H1 (cell line): Measurements from ENCODE around the gene MPND. TPM values are rescaled to one million over a fixed set of nuclear protein-coding genes. Genes with fewer than 3 reads are reported as not detected.

ENCODE experiments used
- CTCF ChIA-PET: fragments of 300-600 bp; sonication (Branson Sonifier 250); formaldehyde crosslinking; loops from one replicate; lab custom pipeline; 2021; ENCODE audit not compliant: partially characterized antibody; lab: Charles Lee
- POLR2A ChIA-PET: fragments of 300-600 bp; sonication (Branson Sonifier 250); formaldehyde crosslinking; loops from one replicate; lab custom pipeline; 2021; ENCODE audit warnings: inconsistent platforms; ENCODE audit not compliant: partially characterized antibody; lab: Charles Lee
- DNase-seq, 2 experiments: peaks; one replicate each; pipeline versions ENCODE4 v3.0.0 to v3.0.0-alpha.2; 2010 to 2022; ENCODE audit warnings: low spot score in 2 of 2, low read depth in 1 of 2, mixed read lengths in 1 of 2
- FAIRE-seq: peaks from 2 replicates; lab custom pipeline; 2011; peaks lifted over from hg19 to GRCh38; lab: Jason Lieb, UNC
- H2AFZ ChIP-seq: 2 replicates; pipeline ENCODE4 v1.8.1; 2012; ENCODE audit warnings: low read length, inconsistent platforms
- H2AK5ac ChIP-seq: 2 replicates; pipeline ENCODE4 v1.6.1; 2013; ENCODE audit warnings: low read depth, low read length
- H2BK120ac ChIP-seq: replicated peaks from 2 replicates; pipeline ENCODE3; 2013; ENCODE audit warnings: low read depth, low read length, inconsistent platforms
- H2BK12ac ChIP-seq: 2 replicates; pipeline ENCODE4 v1.6.1; 2013; ENCODE audit warnings: low read depth, low read length
- H2BK15ac ChIP-seq: 2 replicates; pipeline ENCODE4 v1.6.1; 2013; ENCODE audit warnings: low read length
- H2BK20ac ChIP-seq: 2 replicates; pipeline ENCODE4 v1.6.1; 2013; ENCODE audit warnings: low read length
- H2BK5ac ChIP-seq: 2 replicates; pipeline ENCODE4 v1.6.1; 2013; ENCODE audit warnings: low read depth, low read length
- H3K14ac ChIP-seq: 2 replicates; pipeline ENCODE4 v1.6.1; 2013; ENCODE audit warnings: inconsistent platforms; ENCODE audit not compliant: insufficient read length
- H3K18ac ChIP-seq: 2 replicates; pipeline ENCODE4 v1.6.1; 2013; ENCODE audit warnings: low read length; ENCODE audit errors: extremely low read depth
- H3K23ac ChIP-seq: 2 replicates; pipeline ENCODE4 v1.6.1; 2013; ENCODE audit warnings: inconsistent platforms; ENCODE audit not compliant: insufficient read length
- H3K23me2 ChIP-seq: 2 replicates; pipeline ENCODE4 v1.6.1; 2013; ENCODE audit warnings: low read depth, low read length
- H3K27ac ChIP-seq: 2 replicates; pipeline ENCODE4 v1.6.1; 2011; ENCODE audit warnings: low read depth, low read length, inconsistent platforms
- H3K27me3 ChIP-seq, 4 experiments: replicated peaks in 1 of 4; 1 replicate in 1 of 4; 2 replicates in 3 of 4; pipeline versions ENCODE4 v1.6.1 to v1.8.1; 2011 to 2013; ENCODE audit warnings: low read length in 3 of 4, mild to moderate bottlenecking in 3 of 4, inconsistent platforms in 2 of 4, mixed read lengths in 2 of 4, moderate library complexity in 1 of 4; ENCODE audit not compliant: control insufficient read depth in 3 of 4, insufficient read depth in 3 of 4; ENCODE audit errors: extremely low read depth in 1 of 4
- H3K36me3 ChIP-seq, 4 experiments: 2 replicates each; pipeline versions ENCODE4 v1.6.1 to v1.8.1; 2011 to 2013; ENCODE audit warnings: mild to moderate bottlenecking in 4 of 4, low read length in 3 of 4, moderate library complexity in 2 of 4, control low read depth in 1 of 4, inconsistent platforms in 1 of 4; ENCODE audit not compliant: insufficient read depth in 4 of 4, control insufficient read depth in 2 of 4
- H3K4ac ChIP-seq: replicated peaks from 2 replicates; pipeline ENCODE3; 2013; ENCODE audit warnings: low read length, low read depth, mixed read lengths, inconsistent platforms; ENCODE audit not compliant: insufficient read length
- H3K4me1 ChIP-seq, 4 experiments: replicated peaks in 1 of 4; 1 replicate in 1 of 4; 2 replicates in 3 of 4; pipeline versions ENCODE4 v1.6.1 to v1.8.1; 2011 to 2013; ENCODE audit warnings: low read length in 3 of 4, inconsistent platforms in 2 of 4, mixed read lengths in 1 of 4; ENCODE audit not compliant: insufficient read depth in 4 of 4, control insufficient read depth in 3 of 4
- H3K4me2 ChIP-seq, 2 experiments: 2 replicates each; pipeline versions ENCODE4 v1.6.1 to v1.8.1; 2011 to 2013; ENCODE audit warnings: low read depth in 2 of 2, low read length in 2 of 2, control low read depth in 1 of 2, inconsistent platforms in 1 of 2, mild to moderate bottlenecking in 1 of 2; ENCODE audit not compliant: insufficient read depth in 1 of 2
- H3K4me3 ChIP-seq, 4 experiments: fragments of 200-600, 300-600 bp in 1 of 4; sonication (generic), shearing (Covaris generic), sonication (Bioruptor Twin) in 1 of 4; 2 replicates each; pipeline versions ENCODE4 v1.5.1 to v1.8.1; 2011 to 2016; ENCODE audit warnings: low read length in 4 of 4, low read depth in 3 of 4, control low read depth in 2 of 4, inconsistent platforms in 2 of 4, mild to moderate bottlenecking in 2 of 4, mixed read lengths in 1 of 4, moderate library complexity in 1 of 4; ENCODE audit not compliant: insufficient read depth in 2 of 4; ENCODE audit errors: extremely low read depth in 1 of 4
- H3K56ac ChIP-seq: replicated peaks from 2 replicates; pipeline ENCODE3; 2013; ENCODE audit warnings: low read depth, mild to moderate bottlenecking, mixed read lengths, low read length, inconsistent platforms; ENCODE audit not compliant: insufficient read length
- H3K79me1 ChIP-seq: 2 replicates; pipeline ENCODE4 v1.6.1; 2013; ENCODE audit warnings: low read depth, low read length, control low read depth
- H3K79me2 ChIP-seq, 2 experiments: 2 replicates each; pipeline versions ENCODE4 v1.6.1 to v1.8.1; 2012 to 2013; ENCODE audit warnings: low read length in 2 of 2, mild to moderate bottlenecking in 2 of 2, inconsistent platforms in 1 of 2; ENCODE audit not compliant: insufficient read depth in 2 of 2, control insufficient read depth in 1 of 2
- H3K9ac ChIP-seq, 4 experiments: replicated peaks in 1 of 4; 1 replicate in 1 of 4; 2 replicates in 3 of 4; pipeline versions ENCODE4 v1.6.1 to v1.8.1; 2011 to 2013; ENCODE audit warnings: low read depth in 3 of 4, low read length in 3 of 4, control low read depth in 2 of 4, mild to moderate bottlenecking in 2 of 4, moderate library complexity in 2 of 4, inconsistent platforms in 1 of 4; ENCODE audit errors: extremely low read depth in 1 of 4
- H3K9me3 ChIP-seq, 2 experiments: 2 replicates each; pipeline versions ENCODE4 v1.6.1 to v1.8.1; 2012 to 2013; ENCODE audit warnings: mild to moderate bottlenecking in 2 of 2, moderate library complexity in 2 of 2, control low read depth in 1 of 2, inconsistent platforms in 1 of 2, low read depth in 1 of 2, low read length in 1 of 2, mixed read lengths in 1 of 2; ENCODE audit not compliant: insufficient read depth in 2 of 2
- H4K20me1 ChIP-seq, 2 experiments: replicated peaks in 1 of 2; 2 replicates each; pipeline versions ENCODE3 to v1.8.1; 2011 to 2013; ENCODE audit warnings: inconsistent platforms in 2 of 2, low read length in 2 of 2, mild to moderate bottlenecking in 1 of 2; ENCODE audit not compliant: insufficient read depth in 2 of 2, control insufficient read depth in 1 of 2
- H4K5ac ChIP-seq: 2 replicates; pipeline ENCODE4 v1.6.1; 2013; ENCODE audit warnings: low read length, low read depth, mixed read lengths, inconsistent platforms; ENCODE audit not compliant: insufficient read length
- H4K8ac ChIP-seq: 2 replicates; pipeline ENCODE4 v1.8.0; 2013; ENCODE audit warnings: mild to moderate bottlenecking, moderate library complexity, low read length, inconsistent platforms; ENCODE audit not compliant: insufficient read depth; ENCODE audit errors: extremely low read depth
- H4K91ac ChIP-seq: replicated peaks from 2 replicates; pipeline ENCODE3; 2013; ENCODE audit warnings: low read length, mixed read lengths, inconsistent platforms; ENCODE audit not compliant: insufficient read length
- BCL11A ChIP-seq, 2 experiments: IDR thresholded peaks; one replicate each; pipeline ENCODE4 v1.6.1; 2011; ENCODE audit warnings: low read depth in 2 of 2, low read length in 2 of 2, mild to moderate bottlenecking in 2 of 2
- BRCA1 ChIP-seq: IDR thresholded peaks from 2 replicates; pipeline ENCODE4 v1.6.1; 2012; ENCODE audit warnings: low read depth, low read length, improper control_type of control experiment
- E2F6 ChIP-seq: IDR thresholded peaks from 2 replicates; pipeline ENCODE4 v1.6.1; 2012; ENCODE audit warnings: inconsistent platforms
- GABPA ChIP-seq: IDR thresholded peaks from 2 replicates; pipeline ENCODE4 v1.6.1; 2011; ENCODE audit warnings: mild to moderate bottlenecking, low read length, moderate library complexity, borderline replicate concordance; ENCODE audit not compliant: insufficient read depth
- KDM5A ChIP-seq: fragments of 200-600 bp; IDR thresholded peaks from 2 replicates; pipeline ENCODE4 v1.7.1; 2012; ENCODE audit warnings: mild to moderate bottlenecking, low read length, inconsistent platforms, mixed read lengths
- POU5F1 ChIP-seq: IDR thresholded peaks from 2 replicates; pipeline ENCODE4 v1.6.1; 2011; ENCODE audit warnings: low read depth, mild to moderate bottlenecking, low read length, moderate library complexity
- RAD21 ChIP-seq, 2 experiments: IDR thresholded peaks in 1 of 2; conservative IDR thresholded peaks in 1 of 2; 2 replicates each; pipeline ENCODE4 v1.6.1; 2011; ENCODE audit warnings: low read depth in 2 of 2, low read length in 2 of 2, improper control_type of control experiment in 1 of 2, inconsistent platforms in 1 of 2, mild to moderate bottlenecking in 1 of 2, moderate library complexity in 1 of 2
- SUZ12 ChIP-seq: fragments of 200-600 bp; sonication (generic); IDR thresholded peaks from 2 replicates; pipeline ENCODE4 v1.6.1; 2012; ENCODE audit warnings: mild to moderate bottlenecking, inconsistent platforms, low read length, moderate library complexity, mixed read lengths
- TAF7 ChIP-seq: optimal IDR thresholded peaks from 2 replicates; pipeline ENCODE3; 2011; ENCODE audit warnings: low read depth, mild to moderate bottlenecking, inconsistent platforms, low read length, moderate library complexity, borderline replicate concordance
- TCF12 ChIP-seq: IDR thresholded peaks from 2 replicates; pipeline ENCODE4 v1.6.1; 2011; ENCODE audit warnings: low read depth, mild to moderate bottlenecking, low read length
- USF2 ChIP-seq: IDR thresholded peaks from 2 replicates; pipeline ENCODE4 v1.6.1; 2011; ENCODE audit warnings: low read length, improper control_type of control experiment
- WGBS, 2 experiments: shearing (Covaris generic) in 1 of 2; methylation state at CpG; one replicate each; pipeline versions ENCODE4 v1.1.6 to v1.1.7; 2013 to 2015; ENCODE audit warnings: low lambda C conversion rate in 2 of 2, mixed read lengths in 2 of 2, inconsistent platforms in 1 of 2, low coverage in 1 of 2, missing lambda C conversion rate in 1 of 2; ENCODE audit not compliant: insufficient replicate concordance in 2 of 2, insufficient coverage in 1 of 2, insufficient read length in 1 of 2; ENCODE audit errors: extremely low coverage in 1 of 2, missing lambda C conversion rate in 1 of 2; 5-methylcytosine and 5-hydroxymethylcytosine counted together
- polyA plus RNA-seq, 7 experiments: library from polyadenylated mRNA; depleted of rRNA in 3 of 7; stranded (reverse) in 5 of 7; unstranded in 2 of 7; fragments of >200 nt in 5 of 7; fragments of 200-250 nt in 2 of 7; gene quantifications; 1 replicate in 5 of 7; 2 replicates in 1 of 7; 4 replicates in 1 of 7; pipeline versions ENCODE4 v1.2.1 to v1.2.3, GENCODE V29; 2011 to 2013; ENCODE audit warnings: missing spikeins in 2 of 7, mixed read lengths in 2 of 7
- total RNA-seq: library from RNA; stranded (reverse); fragmentation: NEBNext Ultra II Directional; extraction: Animal tissue kit (Norgen Biotek cat#: 25700); gene quantifications from 2 replicates; pipeline ENCODE4 v1.2.1, GENCODE V29; 2021

Gene MPND
- total and polyA plus RNA-seq, 2 of the 8 experiments (the other 6 are each of a cell fraction or from before 2014, with no cell fraction given), result 22.9 to 27.7 TPM

GRCh38 chr19:4391306-4391693 lies 47.9 kb downstream of the MPND start:
- no peaks in the 10 kb centered on the region; the same call in 1 of the 2 replicates for H3K23me2 ChIP-seq
- H3K4me1 ChIP-seq, result peaks cover 10 to 39% (median 26%) of the 10 kb centered on the region in 4 experiments
- WGBS, 2 experiments, result 75% methylated on average over 9 of the region's 9 CpGs; no CpG with 5 or more reads in 1 of the 2 experiments
- no peak overlapping the region for H4K91ac ChIP-seq
- no peak for TF ChIP-seq BRCA1
- TF ChIP-seq TAF7, result no peak
- TF ChIP-seq TCF12, result no peak
- TF ChIP-seq GABPA, result no peak
- TF ChIP-seq USF2, result no peak
- no peak for TF ChIP-seq POU5F1
- TF ChIP-seq SUZ12, result no peak
- TF ChIP-seq BCL11A (IDR thresholded peaks at IDR 0.05; ENCODE audit: low read depth in 2 of 2, low read length in 2 of 2), result no peak
- TF ChIP-seq RAD21 (IDR thresholded peaks at IDR 0.05 in 1 of 2, conservative IDR thresholded peaks at IDR 0.05 in 1 of 2; ENCODE audit: low read depth in 2 of 2, low read length in 2 of 2), result no peak
- TF ChIP-seq KDM5A, result no peak
- TF ChIP-seq E2F6, result no peak
- H4K5ac ChIP-seq, result no peak overlapping the region
- H3K4me2 ChIP-seq, result peak overlapping the region; percentile 61 to 89
- ChIA-PET POLR2A (interaction anchor here (0.7 to 5.2 kb wide), 11 partner anchors 11 to 58 kb away, joined by 3 to 57 read pairs (median 5); partner anchors contain the start of gene CHAF1A), CTCF (interaction anchor here (0.8 to 7.2 kb wide), 9 partner anchors 9 to 125 kb away, joined by 3 to 72 read pairs (median 6); partner anchors contain the start of genes CHAF1A and SH3GL1)
- H3K9me3 ChIP-seq, result no peaks in the 10 kb centered on the region
- DNase-seq (no peak), FAIRE-seq (no peak)
- H2BK5ac ChIP-seq, result no peak overlapping the region
- no peak overlapping the region; a peak in 1 of 7 replicates for H3K9ac ChIP-seq
- H2AFZ ChIP-seq, result no peak overlapping the region
- H2BK12ac ChIP-seq, result no peak overlapping the region
- no peaks in the 10 kb centered on the region for H3K36me3 ChIP-seq
- H3K79me1 ChIP-seq, result peaks cover 37% of the 10 kb centered on the region
- no peak overlapping the region for H3K23ac ChIP-seq
- no peak overlapping the region for H2BK15ac ChIP-seq
- no peak overlapping the region for H3K18ac ChIP-seq
- H3K4me3 ChIP-seq, result peak overlapping the region in 2 of 4 experiments; percentile 19 to 48; a peak in 1 of 8 replicates
- H3K56ac ChIP-seq, result no peak overlapping the region
- no peak overlapping the region for H2BK120ac ChIP-seq
- H3K27me3 ChIP-seq, result no peaks in the 10 kb centered on the region
- no peak overlapping the region for H3K4ac ChIP-seq
- no peak overlapping the region for H2AK5ac ChIP-seq
- H3K14ac ChIP-seq, result no peak overlapping the region
- peaks cover 0 to 83% of the 10 kb centered on the region in 2 experiments; a peak in 2 of 4 replicates for H3K79me2 ChIP-seq
- no peak overlapping the region for H4K8ac ChIP-seq
- H2BK20ac ChIP-seq, result no peak overlapping the region
- no peak overlapping the region for H3K27ac ChIP-seq
- peaks cover 23 to 46% of the 10 kb centered on the region in 2 experiments for H4K20me1 ChIP-seq
